ENCODE data around the gene AADACL2. TPM values are rescaled to one million over a fixed set of nuclear protein-coding genes. Genes with fewer than 3 reads are reported as not detected.

Gene AADACL2
- polyA plus RNA-seq, 1 of the 3 experiments (the other 2 are of a cell fraction): not detected

- TF ChIP-seq IRF3 (IDR thresholded peaks at IDR 0.05; ENCODE audit: low read depth, low read length) (no peak), RXRA (IDR thresholded peaks at IDR 0.05; ENCODE audit: borderline replicate concordance, low read depth) (no peak), YY1 (IDR thresholded peaks at IDR 0.05; ENCODE audit: low read depth) (no peak), TEAD4 (IDR thresholded peaks at IDR 0.05; ENCODE audit: borderline replicate concordance, insufficient read depth) (no peak)
Observed at GRCh38 chr3:151690645-151691044, 43.1 kb upstream of the AADACL2 start (continued).

GRCh38 chr3:151697496-151697895, 36.2 kb upstream of the AADACL2 start:
- H3K4me1 ChIP-seq (ENCODE audit: control insufficient read depth in 1 of 2, insufficient read depth in 2 of 2, low read depth in 1 of 2, low read length in 1 of 2): no peaks in the 10 kb centered on the region
- H3K9ac ChIP-seq: no peak overlapping the region

GRCh38 chr3:151707216-151707615, 26.5 kb upstream of the AADACL2 start:
- ChIA-PET POLR2A (no interaction called here), CTCF (no interaction called here)
- H3K27me3 ChIP-seq (ENCODE audit: insufficient read depth): no peaks in the 10 kb centered on the region
- no peak overlapping the region for H2AFZ ChIP-seq (ENCODE audit: low read depth)
- TF ChIP-seq SIN3A (IDR thresholded peaks at IDR 0.05; ENCODE audit: borderline replicate concordance, low read depth, low read length) (no peak), FOSL2 (IDR thresholded peaks at IDR 0.05; ENCODE audit: borderline replicate concordance, low read depth) (no peak), NRF1 (IDR thresholded peaks at IDR 0.05; ENCODE audit: low read depth, low read length) (no peak)
- no peak overlapping the region for H3K4me3 ChIP-seq (ENCODE audit: low read depth in 2 of 2, low read length in 1 of 2)
- H3K4me2 ChIP-seq: no peak overlapping the region
- no peak overlapping the region for H3K27ac ChIP-seq (ENCODE audit: low read depth in 2 of 2, low read length in 1 of 2)
- H3K9ac ChIP-seq: no peak overlapping the region
- no peaks in the 10 kb centered on the region for H3K9me2 ChIP-seq
- no peak for DNase-seq
- no peaks in the 10 kb centered on the region; a peak in 1 of 4 replicates for H3K4me1 ChIP-seq (ENCODE audit: control insufficient read depth in 1 of 2, insufficient read depth in 2 of 2, low read depth in 1 of 2, low read length in 1 of 2)
- H3K79me2 ChIP-seq (ENCODE audit: insufficient read depth): peaks cover 5% of the 10 kb centered on the region; the same call in 1 of the 2 replicates
- H3K9me3 ChIP-seq: no peaks in the 10 kb centered on the region
- H3K36me3 ChIP-seq (replicated peaks in 1 of 2; ENCODE audit: control insufficient read depth in 1 of 2, insufficient read depth in 2 of 2, low read length in 1 of 2): peaks cover 0 to 4% of the 10 kb centered on the region in 2 experiments
- no peaks in the 10 kb centered on the region for H3F3A ChIP-seq (replicated peaks; ENCODE audit: insufficient read depth)
- H4K20me1 ChIP-seq (ENCODE audit: insufficient read depth): no peaks in the 10 kb centered on the region

More at GRCh38 chr3:151697496-151697895, 36.2 kb upstream of the AADACL2 start:
- WGBS (ENCODE audit: low lambda C conversion rate): 9% methylated on average over 5 of the region's 5 CpGs
- Histone ChIP-seq H3K4me2 (no peak overlapping the region), H3F3A (replicated peaks; ENCODE audit: insufficient read depth) (peaks cover 4% of the 10 kb centered on the region), H3K9me3 (no peaks in the 10 kb centered on the region), H3K36me3 (replicated peaks in 1 of 2; ENCODE audit: control insufficient read depth in 1 of 2, insufficient read depth in 2 of 2, low read length in 1 of 2) (peaks cover 0 to 13% of the 10 kb centered on the region in 2 experiments), H3K4me3 (ENCODE audit: low read depth in 2 of 2, low read length in 1 of 2) (no peak overlapping the region), H3K27me3 (ENCODE audit: insufficient read depth) (no peaks in the 10 kb centered on the region), H4K20me1 (ENCODE audit: insufficient read depth) (no peaks in the 10 kb centered on the region), H3K27ac (ENCODE audit: low read depth in 2 of 2, low read length in 1 of 2) (no peak overlapping the region), H2AFZ (ENCODE audit: low read depth) (no peak overlapping the region), H3K9me2 (peaks cover 4% of the 10 kb centered on the region; the same call in 1 of the 2 replicates), H3K79me2 (ENCODE audit: insufficient read depth) (no peaks in the 10 kb centered on the region)
- DNase-seq: no peak
- POLR2A ChIA-PET: no interaction called here
- TF ChIP-seq JUND (IDR thresholded peaks at IDR 0.05) (no peak), RAD21 (IDR thresholded peaks at IDR 0.05; ENCODE audit: low read length) (no peak)
- CTCF ChIA-PET: no interaction called here

- H3K79me2 ChIP-seq (ENCODE audit: insufficient read depth): peaks cover 15% of the 10 kb centered on the region; the same call in 1 of the 2 replicates
- WGBS (ENCODE audit: low lambda C conversion rate): 40% methylated on average over 1 of the region's 1 CpG
- H2AFZ ChIP-seq (ENCODE audit: low read depth): no peak overlapping the region
- POLR2A ChIA-PET: no interaction called here
- peaks cover 0 to 4% of the 10 kb centered on the region in 2 experiments for H3K36me3 ChIP-seq (replicated peaks in 1 of 2; ENCODE audit: control insufficient read depth in 1 of 2, insufficient read depth in 2 of 2, low read length in 1 of 2)
- no peaks in the 10 kb centered on the region for H3K9me2 ChIP-seq
- no peaks in the 10 kb centered on the region for H3F3A ChIP-seq (replicated peaks; ENCODE audit: insufficient read depth)
- H3K27ac ChIP-seq (ENCODE audit: low read depth in 2 of 2, low read length in 1 of 2): no peak overlapping the region
- CTCF ChIA-PET: no interaction called here
- no peaks in the 10 kb centered on the region for H3K27me3 ChIP-seq (ENCODE audit: insufficient read depth)
- H3K9me3 ChIP-seq: no peaks in the 10 kb centered on the region
- H3K4me1 ChIP-seq (ENCODE audit: control insufficient read depth in 1 of 2, insufficient read depth in 2 of 2, low read depth in 1 of 2, low read length in 1 of 2): no peaks in the 10 kb centered on the region; a peak in 1 of 4 replicates
- H3K4me2 ChIP-seq: no peak overlapping the region
- no peaks in the 10 kb centered on the region for H4K20me1 ChIP-seq (ENCODE audit: insufficient read depth)
- no peak overlapping the region for H3K9ac ChIP-seq
- H3K4me3 ChIP-seq (ENCODE audit: low read depth in 2 of 2, low read length in 1 of 2): no peak overlapping the region
- no peak for DNase-seq
- TF ChIP-seq PBX3 (IDR thresholded peaks at IDR 0.05) (no peak), MXI1 (IDR thresholded peaks at IDR 0.05; ENCODE audit: low read depth, low read length) (no peak), MEF2A (IDR thresholded peaks at IDR 0.05; ENCODE audit: borderline replicate concordance, low read depth) (no peak), TEAD4 (IDR thresholded peaks at IDR 0.05; ENCODE audit: borderline replicate concordance, insufficient read depth) (no peak), NRF1 (IDR thresholded peaks at IDR 0.05; ENCODE audit: low read depth, low read length) (no peak), IRF3 (IDR thresholded peaks at IDR 0.05; ENCODE audit: low read depth, low read length) (no peak), CTCF (IDR thresholded peaks at IDR 0.05) (no peak), FOSL2 (IDR thresholded peaks at IDR 0.05; ENCODE audit: borderline replicate concordance, low read depth) (no peak), TAF1 (IDR thresholded peaks at IDR 0.05; ENCODE audit: borderline replicate concordance, low read depth, low read length) (no peak), POLR2AphosphoS5 (IDR thresholded peaks at IDR 0.05; ENCODE audit: low read depth, low read length) (no peak)
Observed at GRCh38 chr3:151708868-151709267, 24.9 kb upstream of the AADACL2 start.
